HG02938 (cell line): Measurements from ENCODE around the gene SLC24A4.
"Not testable (repeated sequence)": the region's sequence is repeated elsewhere in the genome, so short reads cannot be mapped to it uniquely, and the experiment has no call there.

Experiments used
- ATAC-seq: cut with Tn5 transposase; IDR thresholded peaks from one replicate; pipeline ENCODE4 v1.9.1; 2021; ENCODE audit warnings: mild to moderate bottlenecking, moderate library complexity; ENCODE audit not compliant: unreplicated experiment

The SLC24A4 gene

GRCh38 chr14:92398888-92399636 is 76.1 kb downstream of the SLC24A4 start:
- ATAC-seq = no peak

DNA sequence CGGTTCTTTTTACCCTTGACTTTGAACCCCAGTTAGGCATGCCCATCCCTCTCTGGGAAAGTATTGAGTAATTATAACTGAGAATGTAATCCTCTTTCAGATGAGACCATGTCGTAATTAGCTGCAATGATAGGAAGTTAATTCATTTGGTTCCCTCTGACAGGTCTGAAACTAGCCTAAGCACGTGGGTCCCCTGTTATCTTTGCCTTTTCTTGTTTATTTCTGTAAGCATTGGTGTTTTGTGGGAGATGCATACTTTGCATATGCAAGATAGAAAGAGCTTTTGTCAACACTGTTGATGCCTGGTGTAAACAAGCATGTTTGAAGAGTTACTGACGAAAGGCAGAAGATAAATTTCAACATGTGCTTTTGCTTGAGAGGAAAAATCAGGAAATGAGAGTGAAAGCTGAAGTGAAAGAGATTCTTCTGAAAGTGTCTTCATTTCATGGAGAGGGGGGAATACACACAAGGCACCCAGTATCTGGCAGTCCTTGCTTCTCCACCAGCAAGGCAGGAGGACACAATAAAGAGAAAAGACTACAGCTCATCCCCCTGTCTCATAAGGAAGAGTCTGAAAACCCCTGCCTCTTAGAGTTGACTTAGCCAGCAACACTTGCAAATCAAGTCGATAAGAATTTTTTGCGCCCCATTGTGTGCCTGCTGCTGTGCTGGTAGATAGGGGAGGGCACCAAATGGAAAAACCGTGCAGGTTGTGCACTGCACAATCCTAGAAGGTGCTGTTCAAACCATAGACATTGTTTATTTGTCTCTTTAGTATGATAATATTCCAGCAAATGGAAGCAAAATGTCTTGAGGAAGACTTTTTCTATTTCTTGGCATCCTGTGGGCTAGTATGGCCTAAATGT is 77.8 kb downstream of the SLC24A4 start:
- ATAC-seq = peak; percentile 61

GRCh38 chr14:92401561-92401960 is 78.6 kb downstream of the SLC24A4 start:
- no peak for ATAC-seq

DNA sequence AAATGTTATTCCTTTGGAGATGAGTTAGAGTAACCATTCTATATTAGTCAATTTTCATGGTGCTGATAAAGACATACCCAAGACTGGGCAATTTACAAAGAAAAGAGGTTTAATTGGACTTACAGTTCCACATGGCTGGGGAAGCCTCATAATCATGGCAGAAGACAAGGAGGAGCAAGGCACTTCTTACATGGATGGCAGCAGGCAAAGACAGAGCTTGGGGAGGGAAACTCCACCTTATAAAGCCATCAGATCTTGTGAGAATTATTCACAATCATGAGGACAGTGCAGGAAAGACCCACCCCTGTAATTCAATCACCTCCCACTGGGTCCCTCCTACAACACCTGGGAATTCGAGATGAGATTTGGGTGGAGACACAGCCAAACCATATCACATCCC is 79.5 kb downstream of the SLC24A4 start:
- not testable (repeated sequence) for ATAC-seq

DNA sequence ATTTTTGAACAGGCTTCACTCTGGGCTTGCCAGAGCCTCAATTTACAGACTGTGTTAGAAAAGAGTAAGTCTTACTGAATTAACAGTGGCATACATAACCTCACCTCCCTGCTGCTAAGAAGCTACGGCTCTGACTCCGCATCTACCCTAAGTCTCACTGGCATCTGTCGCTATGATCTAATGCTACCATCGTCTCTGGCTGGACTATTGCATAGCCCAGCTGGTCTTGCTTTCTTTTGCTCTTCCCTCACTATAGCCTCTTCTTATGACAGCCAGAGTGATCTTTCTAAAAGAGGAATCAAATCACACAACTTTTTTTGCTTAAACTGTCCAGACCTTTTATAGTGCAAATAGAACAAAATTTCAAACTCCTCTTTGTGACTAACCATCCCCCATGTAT is 81.1 kb downstream of the SLC24A4 start:
- ATAC-seq = no peak

DNA sequence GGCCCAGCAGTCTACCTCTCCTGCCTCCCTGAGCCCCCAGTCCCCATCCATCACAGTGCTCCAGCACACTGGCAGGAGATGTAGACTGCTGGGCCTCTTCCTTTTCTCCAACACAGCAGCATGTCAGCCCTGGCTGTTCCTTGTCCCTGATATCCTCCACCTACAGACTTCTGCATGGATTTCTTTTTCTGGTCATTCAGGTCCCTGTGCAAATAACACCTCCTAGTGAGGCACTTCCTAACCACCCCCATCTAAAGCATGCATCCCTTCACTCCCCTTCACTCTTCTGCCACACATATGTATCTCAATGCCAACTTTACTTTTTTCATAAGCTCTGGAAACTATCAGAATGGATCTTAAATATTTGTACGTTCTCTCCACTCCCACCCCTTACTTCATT is 81.5 kb downstream of the SLC24A4 start:
- ATAC-seq = no peak

DNA sequence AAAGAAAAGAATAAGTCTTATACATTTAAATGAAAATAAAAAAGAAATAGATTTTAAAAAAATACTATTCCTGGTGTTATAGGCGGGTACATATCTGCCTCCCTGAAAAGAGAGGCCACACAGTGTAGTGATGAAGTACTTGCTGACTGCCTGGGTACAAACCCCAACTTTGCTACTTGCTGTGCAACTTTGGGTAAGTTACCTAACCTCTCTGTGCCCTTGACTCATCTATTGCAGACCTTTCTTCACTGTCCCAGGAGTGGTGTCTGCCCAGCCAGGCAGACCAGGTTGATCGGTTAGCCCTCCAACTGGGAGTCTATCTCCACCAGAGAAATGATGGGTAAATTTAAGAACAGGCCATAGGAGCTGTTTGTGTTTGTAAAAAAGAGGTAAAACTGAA is 82.0 kb downstream of the SLC24A4 start:
- ATAC-seq = no peak

- ATAC-seq = no peak
These were observed 84.4 kb downstream of the SLC24A4 start for GRCh38 chr14:92407410-92407809.

DNA sequence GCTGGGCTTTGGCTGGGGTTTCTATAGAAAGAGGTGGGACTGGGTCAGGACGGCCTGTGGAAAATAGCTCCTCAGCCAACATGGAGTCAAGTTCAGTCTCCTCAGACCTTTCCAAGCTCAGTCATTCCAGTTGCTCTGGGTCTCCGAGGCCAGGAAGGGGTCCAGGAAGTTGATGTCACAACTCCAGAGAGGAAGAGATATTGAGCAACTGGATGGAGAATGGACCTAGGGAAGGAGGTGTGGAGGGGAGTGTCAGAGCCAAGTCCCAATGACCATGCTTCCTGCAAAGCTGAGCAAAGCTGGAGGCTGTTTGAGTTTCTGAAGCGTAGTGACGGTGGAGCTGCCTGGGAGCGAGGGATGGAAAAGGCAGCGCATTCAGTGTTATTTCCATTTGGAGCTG is 86.1 kb downstream of the SLC24A4 start:
- ATAC-seq = no peak

GRCh38 chr14:92411135-92411534 is 88.2 kb downstream of the SLC24A4 start:
- ATAC-seq = no peak

DNA sequence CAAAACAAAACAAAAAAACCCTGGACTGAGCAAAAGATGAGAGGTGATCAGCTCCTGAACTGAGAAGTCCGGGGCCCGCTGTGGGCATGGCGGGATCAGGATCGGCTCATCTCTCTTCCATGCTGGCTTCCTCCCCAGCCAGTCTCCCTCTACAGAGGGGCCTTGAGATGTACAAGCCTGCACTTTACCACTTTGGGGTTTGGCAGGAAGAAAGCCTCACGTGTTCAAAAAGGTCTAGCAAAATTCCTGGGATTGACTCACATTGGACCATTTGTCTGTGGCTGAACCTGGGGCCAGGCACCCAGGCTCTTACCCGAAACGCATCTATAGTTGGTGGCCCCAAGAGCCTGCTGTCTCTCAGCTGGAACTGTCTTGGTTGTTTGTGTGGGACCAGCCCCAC is 89.0 kb downstream of the SLC24A4 start:
- no peak for ATAC-seq

DNA sequence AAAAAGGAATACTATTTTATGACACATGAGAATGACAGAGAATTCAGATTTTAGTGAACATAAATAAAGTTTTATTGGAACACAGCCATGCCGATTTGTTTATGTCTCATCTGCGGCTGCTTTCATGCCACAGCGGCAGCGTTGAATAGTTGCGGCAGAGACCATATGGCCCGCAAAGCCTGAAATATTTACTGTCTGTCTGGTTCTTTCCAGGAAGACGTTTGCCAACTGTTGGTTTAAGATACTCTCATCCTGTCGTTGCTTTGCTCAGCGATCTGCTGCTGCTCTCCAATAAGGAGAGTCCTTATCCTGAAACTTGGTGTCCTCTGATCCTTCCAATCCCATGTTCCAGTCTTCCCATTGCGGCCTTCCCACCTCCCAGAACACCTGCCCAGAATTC is 89.9 kb downstream of the SLC24A4 start:
- no peak for ATAC-seq

GRCh38 chr14:92413379-92413778 is 90.4 kb downstream of the SLC24A4 start:
- no peak for ATAC-seq

DNA sequence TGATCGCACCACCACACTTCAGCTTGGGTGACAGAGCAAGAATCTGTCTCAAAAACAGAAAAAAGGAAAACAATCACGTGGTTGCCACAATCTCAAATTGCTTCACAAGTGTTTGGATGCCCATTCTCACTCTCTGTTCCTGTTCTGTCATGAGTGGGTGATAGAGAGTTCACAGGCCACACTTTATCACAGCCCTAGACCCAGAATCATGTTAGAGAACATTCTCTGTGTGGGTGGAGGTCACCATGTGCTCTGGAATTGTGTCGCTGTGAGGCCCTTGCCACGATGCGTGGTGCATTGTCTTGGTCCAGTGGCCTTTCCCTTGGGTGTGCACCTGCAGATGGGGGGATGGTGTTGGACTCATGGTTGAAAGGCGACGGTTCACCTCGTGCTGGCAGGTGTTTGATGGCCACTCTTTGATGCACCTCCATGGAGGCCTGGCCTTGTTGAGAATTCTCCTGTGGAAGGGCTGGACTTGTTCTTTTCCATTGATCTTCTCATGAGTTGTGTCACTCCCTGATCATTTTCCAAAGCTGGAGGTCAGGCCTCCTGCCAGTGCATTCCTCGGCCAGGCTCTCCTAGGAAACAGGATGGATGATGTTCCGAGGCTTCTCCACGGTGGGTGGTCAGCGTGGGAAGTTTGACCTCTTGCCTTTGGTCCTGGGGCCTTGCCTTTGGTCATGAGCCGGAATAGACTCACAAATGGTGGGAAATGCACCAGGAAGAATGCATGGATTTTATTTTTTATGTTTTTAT is 91.9 kb downstream of the SLC24A4 start:
- no peak for ATAC-seq

DNA sequence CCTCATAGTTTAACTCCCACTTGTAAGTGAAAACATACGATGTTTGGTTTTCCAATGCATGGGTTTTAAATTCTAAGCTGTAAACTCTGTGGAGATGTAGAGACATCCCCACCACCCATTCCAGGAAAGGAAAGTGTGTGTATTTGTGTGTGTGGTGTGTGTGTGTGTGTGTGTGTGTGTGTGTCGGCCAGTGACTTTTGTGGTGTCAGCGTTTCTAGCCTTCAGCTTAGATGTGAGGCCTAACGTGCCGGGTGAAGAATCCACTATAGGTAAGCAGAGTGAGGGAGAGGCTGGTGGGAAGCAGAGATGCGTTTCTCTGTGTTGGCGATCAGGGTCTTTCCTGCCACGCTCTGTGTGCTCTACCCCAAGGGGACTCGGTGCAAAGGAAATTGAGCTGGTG is 93.0 kb downstream of the SLC24A4 start:
- no peak for ATAC-seq

DNA sequence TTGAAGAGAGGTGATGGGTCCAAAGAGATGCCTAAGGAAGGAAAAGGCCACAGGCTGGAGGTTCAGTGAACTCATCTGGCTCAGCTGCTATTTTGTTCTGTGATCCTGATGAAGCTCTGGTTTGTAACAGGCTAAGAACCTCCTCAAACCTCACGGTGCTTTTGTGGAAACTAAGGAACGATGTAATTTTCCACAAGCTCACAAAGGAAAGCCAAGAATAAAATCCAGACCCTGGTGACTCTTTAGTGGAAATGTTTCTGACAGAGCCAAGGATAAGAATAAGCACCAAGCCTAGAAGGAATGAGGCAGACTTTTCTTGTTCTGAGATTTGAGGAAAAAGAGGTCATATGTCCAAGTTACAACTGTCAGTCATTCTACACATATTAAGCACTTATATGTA is 93.6 kb downstream of the SLC24A4 start:
- no peak for ATAC-seq

GRCh38 chr14:92417759-92418158 is 94.8 kb downstream of the SLC24A4 start:
- ATAC-seq = no peak

DNA sequence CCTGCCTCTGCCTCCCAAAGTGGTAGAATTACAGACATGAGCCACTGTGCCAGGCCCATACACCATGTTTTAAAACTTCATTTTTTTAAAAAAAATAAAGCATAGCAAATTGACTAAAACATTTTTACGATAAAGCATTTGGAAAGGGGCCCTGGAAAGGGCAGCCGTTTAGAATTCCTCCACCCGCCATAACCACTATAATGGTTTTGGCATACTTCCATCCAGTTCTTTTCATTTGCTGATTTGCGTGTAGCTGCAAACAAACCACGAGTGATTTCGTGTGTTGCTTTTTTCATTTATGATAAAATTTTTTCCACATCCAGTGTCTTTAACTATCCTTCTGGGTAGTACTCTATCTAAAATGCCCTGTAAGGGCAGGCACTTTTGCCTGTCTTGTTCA is 98.8 kb downstream of the SLC24A4 start:
- no peak for ATAC-seq

GRCh38 chr14:92425101-92425500 is 102.1 kb downstream of the SLC24A4 start:
- ATAC-seq = no peak

- ATAC-seq = no peak
These were observed 103.3 kb downstream of the SLC24A4 start for GRCh38 chr14:92426237-92426636.

DNA sequence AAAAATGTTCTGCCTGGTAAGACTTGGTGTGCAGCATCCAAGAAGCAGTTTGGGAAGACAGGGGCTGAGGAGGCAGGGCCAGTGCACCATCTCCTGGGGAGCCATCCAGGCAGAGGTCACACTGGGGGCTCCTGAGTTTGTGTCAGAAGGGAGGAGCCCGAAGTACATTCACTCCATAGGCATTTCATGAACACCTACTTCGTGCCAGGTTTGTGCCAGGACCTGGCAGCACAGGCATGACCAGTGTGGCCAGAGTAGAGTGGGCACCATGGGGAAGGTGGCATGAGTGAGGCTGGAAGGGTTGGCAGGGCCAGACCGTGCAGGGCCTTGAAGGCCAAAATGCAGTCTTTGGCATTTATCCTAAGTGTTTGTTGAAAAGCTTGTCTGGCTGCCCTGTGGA is 104.1 kb downstream of the SLC24A4 start:
- ATAC-seq = no peak

- ATAC-seq = no peak
These were observed 107.7 kb downstream of the SLC24A4 start for GRCh38 chr14:92430686-92431085.
